Measurements from ENCODE around the gene CDYL2. TPM values are rescaled to one million over a fixed set of nuclear protein-coding genes. Genes with fewer than 3 reads are reported as not detected.

Gene CDYL2
- total and polyA plus RNA-seq, 2 experiments from 2014 or later, result 0.74 to 0.95 TPM

GRCh38 chr16:80569440-80570105, 234.8 kb downstream of the CDYL2 start:
- H3K9me3 ChIP-seq (ENCODE audit: low read depth), result no peaks in the 10 kb centered on the region
- DNase-seq (ENCODE audit: low read depth in 1 of 2, low spot score in 1 of 2), result peak in 1 of 2 donors; percentile 52
- H3K4me3 ChIP-seq, result no peak overlapping the region

GRCh38 chr16:80564394-80564793, 240.0 kb downstream of the CDYL2 start:
- H3K9me3 ChIP-seq (ENCODE audit: low read depth), result no peaks in the 10 kb centered on the region
- no peaks in the 10 kb centered on the region for H3K36me3 ChIP-seq
- no peaks in the 10 kb centered on the region for H3K27me3 ChIP-seq
- DNase-seq (ENCODE audit: low read depth in 1 of 2, low spot score in 1 of 2), result no peak
- H3K27ac ChIP-seq, result no peak overlapping the region
- no peak for TF ChIP-seq CTCF (IDR thresholded peaks at IDR 0.05; ENCODE audit: low read depth, low read length)
- no peaks in the 10 kb centered on the region for H3K4me1 ChIP-seq (ENCODE audit: low read depth)
- no peak overlapping the region for H3K4me3 ChIP-seq

More at GRCh38 chr16:80569440-80570105, 234.8 kb downstream of the CDYL2 start:
- Histone ChIP-seq H3K27me3 (no peaks in the 10 kb centered on the region), H3K4me1 (ENCODE audit: low read depth) (no peaks in the 10 kb centered on the region), H3K27ac (no peak overlapping the region), H3K36me3 (no peaks in the 10 kb centered on the region)
- no peak for TF ChIP-seq CTCF (IDR thresholded peaks at IDR 0.05; ENCODE audit: low read depth, low read length)

- no peak for TF ChIP-seq CTCF (IDR thresholded peaks at IDR 0.05; ENCODE audit: low read depth, low read length)
- no peaks in the 10 kb centered on the region for H3K4me1 ChIP-seq (ENCODE audit: low read depth)
- no peak overlapping the region for H3K4me3 ChIP-seq
- H3K27ac ChIP-seq, result no peak overlapping the region
- DNase-seq (ENCODE audit: low read depth in 1 of 2, low spot score in 1 of 2), result no peak
- no peaks in the 10 kb centered on the region for H3K36me3 ChIP-seq
- no peaks in the 10 kb centered on the region for H3K27me3 ChIP-seq
- H3K9me3 ChIP-seq (ENCODE audit: low read depth), result no peaks in the 10 kb centered on the region
Observed at GRCh38 chr16:80563066-80563465, 241.3 kb downstream of the CDYL2 start.

- no peak for TF ChIP-seq CTCF (IDR thresholded peaks at IDR 0.05; ENCODE audit: low read depth, low read length)
- no peak overlapping the region for H3K4me3 ChIP-seq
- no peaks in the 10 kb centered on the region for H3K27me3 ChIP-seq
- H3K4me1 ChIP-seq (ENCODE audit: low read depth), result no peaks in the 10 kb centered on the region
- no peaks in the 10 kb centered on the region for H3K36me3 ChIP-seq
- H3K27ac ChIP-seq, result no peak overlapping the region
- DNase-seq (ENCODE audit: low read depth in 1 of 2, low spot score in 1 of 2), result no peak
- no peaks in the 10 kb centered on the region for H3K9me3 ChIP-seq (ENCODE audit: low read depth)
Observed at GRCh38 chr16:80559369-80559768, 245.0 kb downstream of the CDYL2 start.

- no peaks in the 10 kb centered on the region for H3K27me3 ChIP-seq
- no peak for DNase-seq (ENCODE audit: low read depth in 1 of 2, low spot score in 1 of 2)
- no peak for TF ChIP-seq CTCF (IDR thresholded peaks at IDR 0.05; ENCODE audit: low read depth, low read length)
Observed at GRCh38 chr16:80557037-80557436, 247.4 kb downstream of the CDYL2 start.

More at GRCh38 chr16:80557037-80557436, 247.4 kb downstream of the CDYL2 start:
- no peak overlapping the region for H3K4me3 ChIP-seq
- no peaks in the 10 kb centered on the region for H3K36me3 ChIP-seq
- no peak overlapping the region for H3K27ac ChIP-seq
- no peaks in the 10 kb centered on the region for H3K9me3 ChIP-seq (ENCODE audit: low read depth)
- H3K4me1 ChIP-seq (ENCODE audit: low read depth), result no peaks in the 10 kb centered on the region

Measured in cardiac muscle cell (in vitro differentiated cells and primary cell).